NCI-H2227 treated with DMSO at 0.1 percent for 48 hours (cell line): ENCODE measurements around the gene UBE2V1.

Source experiments
- DNase-seq: peaks from one replicate; lab custom pipeline; 2025; lab: John Stamatoyannopoulos, UW

The UBE2V1 gene

DNA sequence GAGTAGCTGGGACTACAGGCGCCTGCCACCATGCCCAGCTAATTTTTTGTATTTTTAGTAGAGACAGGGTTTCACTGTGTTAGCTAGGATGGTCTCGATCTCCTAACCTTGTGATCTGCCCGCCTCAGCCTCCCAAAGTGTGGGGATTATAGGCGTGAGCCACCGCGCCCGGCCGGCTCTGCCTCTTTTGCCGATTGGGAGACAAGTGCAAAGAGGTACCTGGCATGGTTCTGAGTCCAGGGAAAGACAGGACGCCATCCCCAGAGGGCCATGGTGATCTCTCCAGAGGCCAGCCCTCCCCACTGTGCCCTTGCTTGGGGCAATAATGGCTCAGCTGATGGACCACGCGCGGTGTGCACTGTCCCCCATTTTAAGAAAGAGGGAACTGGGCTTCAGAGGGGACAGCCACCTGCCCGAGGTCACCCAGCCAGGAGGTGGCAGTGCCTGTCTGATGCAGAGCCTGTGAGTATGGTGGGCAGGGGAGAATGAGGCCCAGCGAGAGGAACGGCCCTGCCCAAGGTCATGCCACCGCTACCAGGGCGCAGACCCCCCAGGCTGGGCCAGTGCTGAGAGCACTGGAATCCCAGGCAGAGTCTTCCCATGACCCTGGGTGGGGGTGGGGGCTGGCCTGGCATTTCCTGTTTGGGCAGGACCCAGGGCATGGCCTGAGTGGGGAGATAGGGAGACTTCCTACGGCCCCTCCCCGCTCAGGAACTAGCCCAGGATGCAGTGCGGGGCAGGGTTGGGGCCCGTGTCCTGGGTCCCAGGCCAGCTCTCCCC is 69.2 kb downstream of the UBE2V1 start:
- no peak for DNase-seq

DNA sequence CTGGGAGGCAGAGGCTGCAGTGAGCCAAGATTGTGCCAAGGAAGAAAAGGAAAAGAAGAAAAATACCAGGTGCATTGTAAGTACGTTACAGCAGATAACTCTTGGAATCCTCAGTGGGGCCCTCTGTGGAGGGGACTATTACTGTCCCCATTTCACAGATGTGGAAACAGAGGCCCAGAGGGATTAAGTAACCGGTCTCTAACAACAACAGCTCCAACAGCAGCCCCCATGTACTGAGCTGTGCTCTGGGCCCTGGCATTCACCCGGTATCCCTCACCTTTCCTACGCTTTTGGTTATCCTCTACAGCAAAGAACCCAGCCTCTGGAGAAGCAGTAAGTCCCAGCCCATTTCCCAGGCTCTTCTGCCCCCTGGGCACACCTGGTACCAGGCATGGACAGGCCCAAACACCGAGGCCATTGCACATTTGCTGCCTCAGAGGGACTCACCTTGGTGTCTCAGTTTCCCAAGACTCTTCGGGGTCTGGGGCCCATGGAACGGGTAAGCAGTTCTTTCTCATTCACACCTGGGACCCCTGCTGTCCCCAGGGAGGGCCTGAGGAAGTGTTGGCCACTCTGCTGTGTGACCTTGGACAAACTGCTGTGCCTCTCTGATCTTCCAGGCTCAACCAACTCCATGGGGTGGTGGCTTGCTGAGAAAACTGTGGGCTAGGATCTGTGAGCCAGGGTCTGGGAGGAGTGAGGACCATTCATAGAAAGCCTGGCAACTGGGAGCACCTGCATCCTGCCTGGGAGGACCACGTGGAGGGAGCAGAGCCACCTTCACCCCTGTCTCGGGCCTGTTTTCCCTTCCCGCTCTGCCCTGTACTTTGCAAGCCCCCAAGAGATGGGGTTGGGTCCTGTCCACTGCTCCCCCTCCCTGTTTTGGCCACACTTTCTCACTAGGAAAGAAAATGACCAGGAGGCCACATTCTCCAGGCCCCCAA is 70.3 kb downstream of the UBE2V1 start:
- DNase-seq: no peak

GRCh38 chr20:50041246-50041873 is 71.6 kb downstream of the UBE2V1 start:
- no peak for DNase-seq

GRCh38 chr20:50040432-50041245 is 72.3 kb downstream of the UBE2V1 start:
- no peak for DNase-seq

GRCh38 chr20:50039706-50040431 is 73.1 kb downstream of the UBE2V1 start:
- no peak for DNase-seq

GRCh38 chr20:50038574-50038991 is 74.4 kb downstream of the UBE2V1 start:
- DNase-seq: no peak

DNA sequence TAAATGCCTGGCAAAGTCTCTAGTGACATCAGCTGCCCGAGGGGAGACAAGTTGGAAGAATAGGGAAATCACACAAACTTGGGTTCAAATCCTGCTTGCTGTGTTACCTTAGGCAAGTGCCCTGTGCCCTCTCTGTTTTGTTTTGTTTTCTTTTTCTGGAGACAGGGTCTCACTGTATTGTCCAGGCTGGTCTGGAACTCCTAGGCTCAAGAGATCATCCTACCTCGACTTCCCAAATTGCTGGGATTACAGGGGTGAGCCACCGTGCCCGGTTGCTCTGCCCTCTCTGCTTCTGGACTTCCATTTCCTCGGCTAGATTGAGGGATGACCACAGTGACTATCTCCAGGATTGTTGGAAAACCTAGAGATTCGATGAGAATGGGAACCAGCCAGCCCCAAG is 74.8 kb downstream of the UBE2V1 start:
- DNase-seq: no peak

- no peak for DNase-seq
These were observed 75.4 kb downstream of the UBE2V1 start for GRCh38 chr20:50037575-50037974.

GRCh38 chr20:50037123-50037522 is 75.8 kb downstream of the UBE2V1 start:
- no peak for DNase-seq

GRCh38 chr20:50036703-50037102 is 76.2 kb downstream of the UBE2V1 start:
- DNase-seq: no peak

DNA sequence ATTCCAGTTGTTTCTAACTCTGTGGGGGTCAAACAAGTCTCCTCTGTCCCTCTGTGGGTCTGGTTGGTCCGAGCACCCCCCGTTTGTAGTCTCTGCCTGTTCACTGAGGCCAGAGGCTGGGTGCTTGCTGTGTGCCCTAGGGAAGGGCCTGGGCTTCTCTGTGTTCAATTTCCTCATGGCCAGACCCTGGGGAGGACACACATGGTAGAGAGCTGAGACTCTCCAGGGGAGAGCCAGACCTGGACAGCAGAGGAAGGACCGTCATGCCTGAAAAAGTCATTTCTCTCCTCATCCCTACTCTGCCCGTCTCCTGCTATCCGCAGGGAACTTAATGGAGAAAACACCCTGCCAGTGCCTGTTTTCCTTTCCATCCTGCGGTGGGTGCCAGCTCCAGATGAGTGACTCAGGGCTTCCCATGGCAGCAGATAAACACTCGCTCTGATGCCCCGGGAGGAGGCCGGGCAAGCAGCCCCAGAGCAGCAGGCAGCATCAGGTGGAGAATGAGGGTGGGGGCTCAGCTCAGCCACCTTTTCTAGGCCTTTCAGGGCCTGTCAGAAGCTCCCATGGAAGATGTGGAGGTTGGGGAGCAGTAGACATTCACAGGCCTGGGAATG is 78.3 kb downstream of the UBE2V1 start:
- no peak for DNase-seq

- no peak for DNase-seq
These were observed 79.8 kb downstream of the UBE2V1 start for GRCh38 chr20:50032955-50033666.
